ENCODE measurements around the gene IGSF21. TPM values are rescaled to one million over a fixed set of nuclear protein-coding genes. Genes with fewer than 3 reads are reported as not detected.

The IGSF21 gene
- total and polyA plus RNA-seq, 2 of the 4 experiments (the other 2 are of a cell fraction): not detected

- no peak for TF ChIP-seq MXI1 (IDR thresholded peaks at IDR 0.05; ENCODE audit: borderline replicate concordance, low read depth, low read length)
Observed at GRCh38 chr1:18256282-18257235, 149.0 kb downstream of the IGSF21 start (continued).

- no peak overlapping the region for H3K14ac ChIP-seq (replicated peaks; ENCODE audit: low read depth, low read length)
- no peak overlapping the region for H2AFZ ChIP-seq (replicated peaks; ENCODE audit: low read length, poor library complexity)
- no peak overlapping the region for H2BK5ac ChIP-seq (ENCODE audit: low read depth, low read length, poor library complexity, severe bottlenecking)
- no peak overlapping the region for H3K4ac ChIP-seq (ENCODE audit: low read depth, low read length)
- intact Hi-C loops (cut with micrococcal nuclease) (no loop called here), dilution Hi-C loops (cut with HindIII; ENCODE audit: low sequenced_read_pairs, unreplicated experiment) (no loop called here), in situ Hi-C loops (cut with MboI; ENCODE audit: low sequenced_read_pairs) (no loop called here)
- H4K20me1 ChIP-seq (ENCODE audit: insufficient read depth, low read length): no peaks in the 10 kb centered on the region
- no CpG with 5 or more reads among the region's 3 CpGs for WGBS, 2 experiments (ENCODE audit: extremely low coverage in 2 of 2, insufficient read length in 1 of 2)
- H3K4me2 ChIP-seq (ENCODE audit: low read depth, low read length): no peak overlapping the region
- no peak overlapping the region for H3K4me3 ChIP-seq (ENCODE audit: insufficient read depth, low read depth, low read length)
- H3K56ac ChIP-seq (ENCODE audit: extremely low read depth, insufficient read depth, low read length): no peak overlapping the region
- no peaks in the 10 kb centered on the region for H3K27me3 ChIP-seq (ENCODE audit: control insufficient read depth, insufficient read depth, low read length)
- peaks cover 26% of the 10 kb centered on the region for H3K9me3 ChIP-seq (ENCODE audit: control insufficient read depth, insufficient read depth, low read length)
- H3K9me1 ChIP-seq (ENCODE audit: insufficient read depth, low read length): no peaks in the 10 kb centered on the region
- no peak overlapping the region for H2AK9ac ChIP-seq (replicated peaks; ENCODE audit: low read depth, low read length, poor library complexity)
- no peak overlapping the region for H3K27ac ChIP-seq (ENCODE audit: insufficient read depth, low read length)
- H3K4me1 ChIP-seq (ENCODE audit: control insufficient read depth, insufficient read depth, low read length): no peaks in the 10 kb centered on the region
- no peak overlapping the region for H2BK120ac ChIP-seq (ENCODE audit: low read depth, low read length)
- no TSS peak for BruUV-seq (replicated peaks)
- no peak overlapping the region for H3K9ac ChIP-seq (ENCODE audit: low read depth, low read length)
- no peak overlapping the region for H4K5ac ChIP-seq (ENCODE audit: low read depth, low read length)
- no peaks in the 10 kb centered on the region for H3K79me1 ChIP-seq (ENCODE audit: low read depth in 1 of 2, low read length in 2 of 2)
- H3K23ac ChIP-seq (ENCODE audit: low read depth, low read length): no peak overlapping the region
- H3K36me3 ChIP-seq (ENCODE audit: control insufficient read depth, insufficient read depth, low read length): no peaks in the 10 kb centered on the region
- H4K8ac ChIP-seq (ENCODE audit: low read depth in 2 of 2, low read length in 2 of 2): no peak overlapping the region
- H4K91ac ChIP-seq (ENCODE audit: insufficient read depth, low read depth, low read length): no peak overlapping the region
- H2BK20ac ChIP-seq (ENCODE audit: low read depth, low read length): no peak overlapping the region
- H3K18ac ChIP-seq (ENCODE audit: low read depth, low read length): no peak overlapping the region
- no peak overlapping the region for H2BK15ac ChIP-seq (ENCODE audit: low read depth, low read length)
- H2AK5ac ChIP-seq (ENCODE audit: low read depth, low read length): no peak overlapping the region
- ChIA-PET POLR2A (ENCODE audit: unreplicated experiment) (no interaction called here), CTCF (no interaction called here)
- ATAC-seq (ENCODE audit: low read depth): no peak
- no peak for DNase-seq
- TF ChIP-seq, protein P1, sequence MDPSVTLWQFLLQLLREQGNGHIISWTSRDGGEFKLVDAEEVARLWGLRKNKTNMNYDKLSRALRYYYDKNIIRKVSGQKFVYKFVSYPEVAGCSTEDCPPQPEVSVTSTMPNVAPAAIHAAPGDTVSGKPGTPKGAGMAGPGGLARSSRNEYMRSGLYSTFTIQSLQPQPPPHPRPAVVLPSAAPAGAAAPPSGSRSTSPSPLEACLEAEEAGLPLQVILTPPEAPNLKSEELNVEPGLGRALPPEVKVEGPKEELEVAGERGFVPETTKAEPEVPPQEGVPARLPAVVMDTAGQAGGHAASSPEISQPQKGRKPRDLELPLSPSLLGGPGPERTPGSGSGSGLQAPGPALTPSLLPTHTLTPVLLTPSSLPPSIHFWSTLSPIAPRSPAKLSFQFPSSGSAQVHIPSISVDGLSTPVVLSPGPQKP (IDR thresholded peaks at IDR 0.05; ENCODE audit: borderline replicate concordance, low read depth, low read length): no peak
- TF ChIP-seq FOS (IDR thresholded peaks at IDR 0.05; ENCODE audit: low read depth, low read length) (no peak), SMC3 (IDR thresholded peaks at IDR 0.05; ENCODE audit: low read depth, low read length) (no peak), BHLHE40 (IDR thresholded peaks at IDR 0.05; ENCODE audit: low read depth, low read length) (no peak), MAFK (IDR thresholded peaks at IDR 0.05; ENCODE audit: low read depth, low read length) (no peak), RCOR1 (IDR thresholded peaks at IDR 0.05; ENCODE audit: insufficient replicate concordance, low read length) (no peak), USF2 (IDR thresholded peaks at IDR 0.05; ENCODE audit: low read depth, low read length) (no peak), MAZ (IDR thresholded peaks at IDR 0.05; ENCODE audit: borderline replicate concordance, low read depth, low read length) (no peak), CHD1 (IDR thresholded peaks at IDR 0.05; ENCODE audit: low read depth, low read length) (no peak), CEBPB (IDR thresholded peaks at IDR 0.05; ENCODE audit: low read depth, low read length) (no peak), MXI1 (IDR thresholded peaks at IDR 0.05; ENCODE audit: borderline replicate concordance, low read depth, low read length) (no peak)
- TF ChIP-seq, protein P2, sequence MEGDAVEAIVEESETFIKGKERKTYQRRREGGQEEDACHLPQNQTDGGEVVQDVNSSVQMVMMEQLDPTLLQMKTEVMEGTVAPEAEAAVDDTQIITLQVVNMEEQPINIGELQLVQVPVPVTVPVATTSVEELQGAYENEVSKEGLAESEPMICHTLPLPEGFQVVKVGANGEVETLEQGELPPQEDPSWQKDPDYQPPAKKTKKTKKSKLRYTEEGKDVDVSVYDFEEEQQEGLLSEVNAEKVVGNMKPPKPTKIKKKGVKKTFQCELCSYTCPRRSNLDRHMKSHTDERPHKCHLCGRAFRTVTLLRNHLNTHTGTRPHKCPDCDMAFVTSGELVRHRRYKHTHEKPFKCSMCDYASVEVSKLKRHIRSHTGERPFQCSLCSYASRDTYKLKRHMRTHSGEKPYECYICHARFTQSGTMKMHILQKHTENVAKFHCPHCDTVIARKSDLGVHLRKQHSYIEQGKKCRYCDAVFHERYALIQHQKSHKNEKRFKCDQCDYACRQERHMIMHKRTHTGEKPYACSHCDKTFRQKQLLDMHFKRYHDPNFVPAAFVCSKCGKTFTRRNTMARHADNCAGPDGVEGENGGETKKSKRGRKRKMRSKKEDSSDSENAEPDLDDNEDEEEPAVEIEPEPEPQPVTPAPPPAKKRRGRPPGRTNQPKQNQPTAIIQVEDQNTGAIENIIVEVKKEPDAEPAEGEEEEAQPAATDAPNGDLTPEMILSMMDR (conservative IDR thresholded peaks at IDR 0.05; ENCODE audit: low read depth, low read length): no peak
Observed at GRCh38 chr1:18257778-18258177, 150.2 kb downstream of the IGSF21 start.

Measured in IMR-90 (cell line).